ENCODE results near the gene NF1.

Gene NF1

GRCh38 chr17:31415004-31415454 lies 320.3 kb downstream of the NF1 start:
- in situ Hi-C loops (cut with HindIII; ENCODE audit: low sequenced_read_pairs): no loop called here
- H3K4me3 ChIP-seq (ENCODE audit: low read depth, low read length): no peak overlapping the region
- TF ChIP-seq CTCF (IDR thresholded peaks at IDR 0.05; ENCODE audit: low read depth, low read length, missing control alignments): no peak
- DNase-seq (ENCODE audit: low read depth): no peak

DNA sequence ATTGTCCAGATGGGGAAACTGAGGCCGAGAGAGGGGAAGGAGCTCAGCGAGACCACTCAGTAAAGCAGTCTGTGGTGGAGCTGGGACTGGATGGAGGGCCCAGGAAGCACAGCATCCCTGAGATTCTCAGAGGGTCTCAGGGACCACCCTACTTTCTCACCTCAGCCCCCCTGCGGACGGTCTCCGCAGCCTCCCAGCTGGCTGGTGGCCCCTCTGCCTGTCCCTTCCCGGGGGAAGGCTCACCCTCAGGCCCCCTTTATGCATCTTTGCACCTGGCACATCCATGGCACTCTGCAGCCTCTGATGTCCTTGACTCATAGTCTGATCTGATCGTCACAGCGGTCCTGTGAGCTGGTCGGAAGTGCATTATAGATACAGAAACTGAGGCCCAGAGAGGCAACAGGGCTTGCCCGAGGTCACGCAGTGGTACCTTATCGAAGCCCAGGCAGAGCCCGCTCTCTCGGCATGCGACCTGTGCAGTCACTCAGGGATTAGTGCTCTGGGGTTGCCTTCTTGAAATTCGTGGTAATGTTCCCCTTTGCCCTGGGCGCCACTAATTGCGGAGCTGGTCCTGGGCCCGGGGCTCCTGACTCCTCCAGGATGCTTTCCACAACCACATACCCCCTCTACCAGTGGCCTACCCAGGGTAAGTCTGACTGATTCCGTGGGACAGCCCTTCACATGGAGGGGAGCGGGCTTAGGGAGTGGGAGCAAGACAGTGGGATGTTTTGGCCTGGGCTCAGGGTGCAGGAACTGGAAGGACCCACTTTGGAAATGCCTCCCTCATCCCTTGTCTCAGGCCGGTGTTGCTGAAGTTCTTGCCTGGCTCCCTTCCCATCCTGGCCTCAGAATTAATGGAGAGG lies 321.1 kb downstream of the NF1 start:
- TF ChIP-seq CTCF (IDR thresholded peaks at IDR 0.05; ENCODE audit: low read depth, low read length, missing control alignments): no peak
- DNase-seq (ENCODE audit: low read depth): no peak
- in situ Hi-C loops (cut with HindIII; ENCODE audit: low sequenced_read_pairs): no loop called here
- no peak overlapping the region for H3K4me3 ChIP-seq (ENCODE audit: low read depth, low read length)

- in situ Hi-C loops (cut with HindIII; ENCODE audit: low sequenced_read_pairs): no loop called here
- no peak for DNase-seq (ENCODE audit: low read depth)
- no peak for TF ChIP-seq CTCF (IDR thresholded peaks at IDR 0.05; ENCODE audit: low read depth, low read length, missing control alignments)
- H3K4me3 ChIP-seq (ENCODE audit: low read depth, low read length): no peak overlapping the region
Measured at GRCh38 chr17:31416503-31416923, 321.7 kb downstream of the NF1 start.

DNA sequence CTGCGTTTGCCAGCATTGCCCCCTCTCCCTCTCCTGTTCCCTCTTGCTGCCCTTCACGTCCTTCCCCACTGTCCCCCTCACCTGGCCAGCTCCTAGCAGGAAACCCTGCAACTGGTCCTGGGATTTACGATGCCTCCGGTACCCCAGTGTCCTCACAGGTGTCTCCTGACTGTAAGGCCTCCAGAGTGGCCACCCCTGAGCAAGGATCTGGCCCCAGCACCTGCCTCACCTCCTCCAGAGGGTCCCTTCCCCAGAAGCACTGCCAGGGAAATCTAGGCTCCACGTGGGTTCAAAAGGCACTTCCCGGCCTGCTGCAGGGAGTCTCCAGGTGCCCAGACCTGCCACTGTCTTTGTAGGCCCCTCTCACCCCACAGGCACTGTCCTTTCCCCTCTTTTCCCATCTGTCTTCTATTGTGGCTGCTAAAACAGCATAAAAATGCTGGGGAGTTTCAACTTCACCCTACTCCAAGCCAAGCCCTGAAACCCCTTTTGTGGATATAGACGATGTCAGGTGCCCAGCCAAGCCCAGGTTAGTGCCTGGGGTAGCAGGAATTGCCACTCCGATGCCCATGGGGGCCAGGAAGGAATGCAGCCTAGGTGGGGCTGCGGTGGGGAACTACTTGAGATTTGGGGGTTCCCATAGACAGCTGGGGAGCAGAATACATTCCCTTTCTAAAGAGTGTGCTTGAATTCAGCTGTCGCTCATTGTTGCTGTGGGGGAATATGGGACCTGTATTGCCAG lies 322.4 kb downstream of the NF1 start:
- in situ Hi-C loops (cut with HindIII; ENCODE audit: low sequenced_read_pairs): no loop called here

GRCh38 chr17:31418773-31419350 lies 324.1 kb downstream of the NF1 start:
- no peak for TF ChIP-seq CTCF (IDR thresholded peaks at IDR 0.05; ENCODE audit: low read depth, low read length, missing control alignments)
- in situ Hi-C loops (cut with HindIII; ENCODE audit: low sequenced_read_pairs): no loop called here
- DNase-seq (ENCODE audit: low read depth): no peak
- no peak overlapping the region for H3K4me3 ChIP-seq (ENCODE audit: low read depth, low read length)

More for the DNA sequence above, 322.4 kb downstream of the NF1 start:
- DNase-seq (ENCODE audit: low read depth): no peak
- no peak for TF ChIP-seq CTCF (IDR thresholded peaks at IDR 0.05; ENCODE audit: low read depth, low read length, missing control alignments)
- no peak overlapping the region for H3K4me3 ChIP-seq (ENCODE audit: low read depth, low read length)

- in situ Hi-C loops (cut with HindIII; ENCODE audit: low sequenced_read_pairs): no loop called here
Measured at GRCh38 chr17:31422443-31422842, 327.7 kb downstream of the NF1 start.

More at GRCh38 chr17:31422443-31422842, 327.7 kb downstream of the NF1 start:
- no peak overlapping the region for H3K4me3 ChIP-seq (ENCODE audit: low read depth, low read length)
- no peak for DNase-seq (ENCODE audit: low read depth)
- no peak for TF ChIP-seq CTCF (IDR thresholded peaks at IDR 0.05; ENCODE audit: low read depth, low read length, missing control alignments)

All from astrocyte of the cerebellum (primary cell).